Measurements from ENCODE around the gene SOHLH1.

SOHLH1 gene

DNA sequence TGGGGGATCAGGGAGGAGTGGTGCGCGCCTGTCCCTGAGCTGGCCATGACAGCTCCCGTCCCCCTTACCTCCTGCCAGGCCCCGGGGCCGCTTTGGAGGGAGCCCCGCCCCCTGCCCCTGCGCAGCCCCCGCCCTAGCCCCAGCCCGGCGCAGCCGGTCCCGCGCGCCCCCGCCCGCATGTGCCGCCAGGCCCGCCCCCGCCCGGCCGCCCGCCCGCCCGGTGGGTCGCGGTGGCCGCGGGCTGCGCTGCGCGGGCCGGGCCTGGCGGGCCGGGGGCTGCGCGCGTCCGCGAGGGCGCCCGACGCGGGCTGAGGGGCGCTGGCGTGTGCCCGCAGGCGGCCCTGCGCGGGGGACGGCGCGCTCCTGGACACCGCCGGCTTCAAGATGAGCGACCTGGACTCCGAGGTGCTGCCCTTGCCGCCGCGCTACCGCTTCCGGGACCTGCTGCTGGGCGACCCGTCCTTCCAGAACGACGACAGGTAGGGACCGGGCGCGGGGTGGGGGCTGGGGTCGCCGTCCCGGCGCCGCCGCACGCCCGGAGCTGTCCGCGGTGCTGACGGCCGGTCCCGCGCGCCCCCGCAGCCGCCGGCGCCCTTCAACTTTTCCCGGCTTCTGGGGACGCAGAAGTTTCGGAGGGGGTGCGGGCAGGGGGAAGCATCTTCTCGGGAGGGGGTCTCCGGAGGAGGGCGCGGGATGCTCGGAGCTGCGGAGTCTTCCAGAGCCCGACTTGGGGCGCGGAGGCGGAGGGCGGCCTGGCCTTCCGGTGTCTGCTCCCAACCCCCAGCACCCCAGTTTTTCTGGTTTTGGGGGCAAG is 15.2 kb upstream of the SOHLH1 start:
- TF ChIP-seq, protein P1, sequence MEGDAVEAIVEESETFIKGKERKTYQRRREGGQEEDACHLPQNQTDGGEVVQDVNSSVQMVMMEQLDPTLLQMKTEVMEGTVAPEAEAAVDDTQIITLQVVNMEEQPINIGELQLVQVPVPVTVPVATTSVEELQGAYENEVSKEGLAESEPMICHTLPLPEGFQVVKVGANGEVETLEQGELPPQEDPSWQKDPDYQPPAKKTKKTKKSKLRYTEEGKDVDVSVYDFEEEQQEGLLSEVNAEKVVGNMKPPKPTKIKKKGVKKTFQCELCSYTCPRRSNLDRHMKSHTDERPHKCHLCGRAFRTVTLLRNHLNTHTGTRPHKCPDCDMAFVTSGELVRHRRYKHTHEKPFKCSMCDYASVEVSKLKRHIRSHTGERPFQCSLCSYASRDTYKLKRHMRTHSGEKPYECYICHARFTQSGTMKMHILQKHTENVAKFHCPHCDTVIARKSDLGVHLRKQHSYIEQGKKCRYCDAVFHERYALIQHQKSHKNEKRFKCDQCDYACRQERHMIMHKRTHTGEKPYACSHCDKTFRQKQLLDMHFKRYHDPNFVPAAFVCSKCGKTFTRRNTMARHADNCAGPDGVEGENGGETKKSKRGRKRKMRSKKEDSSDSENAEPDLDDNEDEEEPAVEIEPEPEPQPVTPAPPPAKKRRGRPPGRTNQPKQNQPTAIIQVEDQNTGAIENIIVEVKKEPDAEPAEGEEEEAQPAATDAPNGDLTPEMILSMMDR (IDR thresholded peaks at IDR 0.05; ENCODE audit: insufficient read depth, low read length, poor library complexity, severe bottlenecking) = no peak
- no peak for TF ChIP-seq EZH2phosphoT487 (conservative IDR thresholded peaks at IDR 0.05; ENCODE audit: low read length)
- no peaks in the 10 kb centered on the region for H3K79me2 ChIP-seq (ENCODE audit: insufficient read depth, low read length)
- H3K4me2 ChIP-seq (ENCODE audit: low read depth, low read length, poor library complexity, severe bottlenecking) = no peak overlapping the region
- H3K36me3 ChIP-seq (ENCODE audit: low read length) = no peaks in the 10 kb centered on the region
- H3K4me3 ChIP-seq (ENCODE audit: insufficient read depth, low read length, poor library complexity, severe bottlenecking) = no peak overlapping the region
- no peaks in the 10 kb centered on the region for H4K20me1 ChIP-seq (ENCODE audit: low read depth, low read length)
- H3K9me2 ChIP-seq (replicated peaks; ENCODE audit: insufficient read depth, low read length) = no peaks in the 10 kb centered on the region
- H3F3A ChIP-seq (ENCODE audit: insufficient read depth) = no peaks in the 10 kb centered on the region
- no peak overlapping the region for H3K27ac ChIP-seq (ENCODE audit: low read depth, low read length)
- no peak overlapping the region for H2AFZ ChIP-seq (ENCODE audit: low read depth, low read length, severe bottlenecking)
- H3K27me3 ChIP-seq (ENCODE audit: low read length) = no peaks in the 10 kb centered on the region
- no peaks in the 10 kb centered on the region for H3K9me3 ChIP-seq (ENCODE audit: insufficient read depth, low read length)
- H3K9ac ChIP-seq (ENCODE audit: low read length) = no peak overlapping the region

GRCh38 chr9:135712613-135713295 is 13.5 kb upstream of the SOHLH1 start:
- Histone ChIP-seq H3K4me3 (ENCODE audit: insufficient read depth, low read length, poor library complexity, severe bottlenecking) (no peak overlapping the region), H3K79me2 (ENCODE audit: insufficient read depth, low read length) (no peaks in the 10 kb centered on the region), H4K20me1 (ENCODE audit: low read depth, low read length) (no peaks in the 10 kb centered on the region), H3F3A (ENCODE audit: insufficient read depth) (no peaks in the 10 kb centered on the region), H3K4me2 (ENCODE audit: low read depth, low read length, poor library complexity, severe bottlenecking) (no peak overlapping the region), H3K36me3 (ENCODE audit: low read length) (no peaks in the 10 kb centered on the region), H2AFZ (ENCODE audit: low read depth, low read length, severe bottlenecking) (no peak overlapping the region), H3K27me3 (ENCODE audit: low read length) (no peaks in the 10 kb centered on the region), H3K27ac (ENCODE audit: low read depth, low read length) (no peak overlapping the region), H3K9me3 (ENCODE audit: insufficient read depth, low read length) (no peaks in the 10 kb centered on the region), H3K9me2 (replicated peaks; ENCODE audit: insufficient read depth, low read length) (no peaks in the 10 kb centered on the region), H3K9ac (ENCODE audit: low read length) (no peak overlapping the region)
- TF ChIP-seq, protein P1 (IDR thresholded peaks at IDR 0.05; ENCODE audit: insufficient read depth, low read length, poor library complexity, severe bottlenecking) = no peak
- TF ChIP-seq EZH2phosphoT487 (conservative IDR thresholded peaks at IDR 0.05; ENCODE audit: low read length) = no peak

DNA sequence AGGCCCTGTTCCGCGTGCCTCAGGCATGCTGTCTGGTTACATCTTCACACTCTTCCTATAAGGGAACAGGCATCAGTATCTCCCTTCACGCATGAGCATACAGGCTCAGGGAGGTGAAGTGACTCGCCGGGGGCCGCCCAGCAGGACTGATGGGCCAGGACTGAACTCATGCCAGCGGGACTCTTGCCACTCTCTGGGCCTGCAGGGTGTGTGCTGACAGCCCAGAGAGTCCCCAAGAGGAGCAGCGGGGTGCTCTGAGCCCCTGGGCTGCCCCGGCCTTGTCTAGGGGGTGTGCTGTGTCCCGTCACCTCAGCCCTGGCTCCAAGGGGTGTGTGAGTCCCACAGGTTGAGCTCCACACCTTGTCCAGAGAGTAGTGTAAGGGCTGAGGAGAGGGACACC is 12.6 kb upstream of the SOHLH1 start:
- Histone ChIP-seq H3K4me3 (ENCODE audit: insufficient read depth, low read length, poor library complexity, severe bottlenecking) (no peak overlapping the region), H3K27ac (ENCODE audit: low read depth, low read length) (no peak overlapping the region), H3K27me3 (ENCODE audit: low read length) (no peaks in the 10 kb centered on the region), H3K9me3 (ENCODE audit: insufficient read depth, low read length) (no peaks in the 10 kb centered on the region), H3K4me2 (ENCODE audit: low read depth, low read length, poor library complexity, severe bottlenecking) (no peak overlapping the region), H3K9ac (ENCODE audit: low read length) (no peak overlapping the region), H3K36me3 (ENCODE audit: low read length) (no peaks in the 10 kb centered on the region), H3K9me2 (replicated peaks; ENCODE audit: insufficient read depth, low read length) (no peaks in the 10 kb centered on the region), H3K79me2 (ENCODE audit: insufficient read depth, low read length) (no peaks in the 10 kb centered on the region), H3F3A (ENCODE audit: insufficient read depth) (no peaks in the 10 kb centered on the region), H2AFZ (ENCODE audit: low read depth, low read length, severe bottlenecking) (no peak overlapping the region), H4K20me1 (ENCODE audit: low read depth, low read length) (no peaks in the 10 kb centered on the region)
- TF ChIP-seq, protein P1 (IDR thresholded peaks at IDR 0.05; ENCODE audit: insufficient read depth, low read length, poor library complexity, severe bottlenecking) = no peak
- TF ChIP-seq EZH2phosphoT487 (conservative IDR thresholded peaks at IDR 0.05; ENCODE audit: low read length) = no peak
